ENCODE data around the gene NDUFAF7.
"Not testable (repeated sequence)": the region's sequence is repeated elsewhere in the genome, so short reads cannot be mapped to it uniquely, and the experiment has no call there.

Gene NDUFAF7

GRCh38 chr2:37191253-37191652, 40.2 kb upstream of the NDUFAF7 start:
- no peak for TF ChIP-seq CTCF (IDR thresholded peaks at IDR 0.05)
- Histone ChIP-seq H3K9me3 (no peaks in the 10 kb centered on the region), H3K27me3 (peaks cover 0 to 4% of the 10 kb centered on the region in 2 donors), H3K36me3 (no peaks in the 10 kb centered on the region), H3K4me3 (no peak overlapping the region), H3K27ac (no peak overlapping the region), H3K4me1 (no peaks in the 10 kb centered on the region)
- intact Hi-C loops (cut with DNase I; ENCODE audit: low total_unique reads): no loop called here
- DNase-seq: no peak

- DNase-seq: no peak
- Histone ChIP-seq H3K4me1 (no peaks in the 10 kb centered on the region), H3K36me3 (no peaks in the 10 kb centered on the region), H3K27me3 (peaks cover 0 to 4% of the 10 kb centered on the region in 2 donors), H3K27ac (no peak overlapping the region), H3K9me3 (no peaks in the 10 kb centered on the region), H3K4me3 (no peak overlapping the region)
- no peak for TF ChIP-seq CTCF (IDR thresholded peaks at IDR 0.05)
- intact Hi-C loops (cut with DNase I; ENCODE audit: low total_unique reads): no loop called here
Observed at GRCh38 chr2:37191747-37192146, 39.7 kb upstream of the NDUFAF7 start.

GRCh38 chr2:37192551-37192950, 38.9 kb upstream of the NDUFAF7 start:
- peaks cover 0 to 4% of the 10 kb centered on the region in 2 donors for H3K27me3 ChIP-seq
- no peak for TF ChIP-seq CTCF (IDR thresholded peaks at IDR 0.05)
- DNase-seq: no peak
- H3K4me3 ChIP-seq: no peak overlapping the region
- H3K36me3 ChIP-seq: no peaks in the 10 kb centered on the region
- peaks cover 0 to 6% (median 3%) of the 10 kb centered on the region in 4 donors for H3K4me1 ChIP-seq
- H3K9me3 ChIP-seq: no peaks in the 10 kb centered on the region
- intact Hi-C loops (cut with DNase I; ENCODE audit: low total_unique reads): no loop called here
- no peak overlapping the region for H3K27ac ChIP-seq

GRCh38 chr2:37195862-37196319, 35.6 kb upstream of the NDUFAF7 start:
- intact Hi-C loops (cut with DNase I; ENCODE audit: low total_unique reads); H3K27me3 ChIP-seq; DNase-seq; H3K9me3 ChIP-seq: not testable (repeated sequence)
- peaks cover 6 to 13% (median 6%) of the 10 kb centered on the region in 3 donors for H3K36me3 ChIP-seq
- peak overlapping the region; percentile 79 to 89 for H3K4me3 ChIP-seq
- H3K4me1 ChIP-seq: peaks cover 0 to 17% (median 6%) of the 10 kb centered on the region in 4 donors
- peak overlapping the region; percentile 88 to 92 for H3K27ac ChIP-seq

GRCh38 chr2:37196320-37197195, 34.9 kb upstream of the NDUFAF7 start, which contains the start of gene CEBPZOS:
Gene CEBPZOS (plus strand): TSS chr2:37196496. CDS start chr2:37199705, 3,209 bp downstream.
- intact Hi-C loops (cut with DNase I; ENCODE audit: low total_unique reads): no loop called here
- Histone ChIP-seq H3K9me3 (no peaks in the 10 kb centered on the region), H3K4me3 (peak within 1 kb of the TSS; percentile 79 to 89), H3K4me1 (peaks cover 0 to 17% (median 6%) of the 10 kb centered on the region in 4 donors), H3K27me3 (peaks cover 0 to 4% of the 10 kb centered on the region in 2 donors), H3K36me3 (peaks cover 13 to 20% (median 13%) of the 10 kb centered on the region in 3 donors), H3K27ac (peak within 1 kb of the TSS; percentile 88 to 92)
- TF ChIP-seq CTCF (IDR thresholded peaks at IDR 0.05): no peak
- peak; percentile 76 to 90 for DNase-seq

- intact Hi-C loops (cut with DNase I; ENCODE audit: low total_unique reads): no loop called here
- H3K27ac ChIP-seq: no peak overlapping the region
- no peak for TF ChIP-seq CTCF (IDR thresholded peaks at IDR 0.05)
Observed at GRCh38 chr2:37198681-37199065, 32.8 kb upstream of the NDUFAF7 start.

More at GRCh38 chr2:37198681-37199065, 32.8 kb upstream of the NDUFAF7 start:
- H3K4me3 ChIP-seq: no peak overlapping the region
- H3K9me3 ChIP-seq: peaks cover 0 to 5% (median 0%) of the 10 kb centered on the region in 3 donors
- peaks cover 32 to 40% (median 32%) of the 10 kb centered on the region in 3 donors for H3K36me3 ChIP-seq
- DNase-seq: no peak
- no peaks in the 10 kb centered on the region for H3K27me3 ChIP-seq
- H3K4me1 ChIP-seq: peaks cover 0 to 17% (median 6%) of the 10 kb centered on the region in 4 donors
